ENCODE measurements around the gene BCAM. TPM values are rescaled to one million over a fixed set of nuclear protein-coding genes. Genes with fewer than 3 reads are reported as not detected.
A peak's percentile ranks its signal among the peaks of the same experiment; 100 is the strongest.
"Not testable (repeated sequence)": the region's sequence is repeated elsewhere in the genome, so short reads cannot be mapped to it uniquely, and the experiment has no call there.

BCAM gene
- polyA plus RNA-seq, 5 donors = 95.9 to 268 (median 141) TPM

GRCh38 chr19:44847144-44848035, 38.5 kb downstream of the BCAM start:
- DNase-seq = peak; percentile 79 to 83

DNA sequence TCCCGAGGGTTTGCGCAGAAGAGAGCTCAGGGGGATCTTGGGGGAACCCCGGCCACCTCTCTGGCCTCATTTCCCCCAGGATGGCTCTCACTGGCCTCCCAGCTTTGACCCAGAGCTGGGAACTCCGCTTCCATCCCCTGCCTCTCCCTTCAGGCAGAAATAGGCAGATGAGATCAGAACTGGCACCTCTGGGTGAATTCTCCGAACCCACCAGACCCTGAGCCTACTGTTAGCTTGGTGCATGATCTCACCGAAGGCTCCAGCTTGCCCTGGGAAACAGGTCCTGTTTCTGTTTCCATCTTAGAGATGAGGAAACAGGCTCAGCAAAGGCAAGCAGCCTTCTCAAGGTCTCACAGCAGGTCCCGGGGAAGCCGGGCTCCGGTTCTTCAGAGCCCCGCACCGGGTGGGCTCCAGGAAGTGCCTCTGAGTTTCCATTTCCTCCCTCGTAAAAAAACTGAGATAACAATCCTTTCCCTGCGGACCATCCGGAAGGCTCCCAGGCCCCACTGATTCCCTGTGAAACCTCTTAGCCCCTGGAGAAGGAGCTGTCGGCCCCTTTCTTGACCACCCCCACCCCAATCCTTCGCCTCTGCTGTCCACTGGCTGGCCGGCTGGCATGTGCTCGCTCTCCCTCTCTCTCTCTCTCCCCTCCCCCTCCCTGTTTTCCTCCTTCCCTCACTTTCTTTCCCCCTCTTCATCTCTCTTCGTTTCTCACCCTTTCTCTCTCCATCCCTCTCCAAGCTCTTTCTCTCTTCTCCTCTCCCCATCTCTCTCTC, 39.3 kb downstream of the BCAM start:
- DNase-seq = peak; percentile 37 to 42

DNA sequence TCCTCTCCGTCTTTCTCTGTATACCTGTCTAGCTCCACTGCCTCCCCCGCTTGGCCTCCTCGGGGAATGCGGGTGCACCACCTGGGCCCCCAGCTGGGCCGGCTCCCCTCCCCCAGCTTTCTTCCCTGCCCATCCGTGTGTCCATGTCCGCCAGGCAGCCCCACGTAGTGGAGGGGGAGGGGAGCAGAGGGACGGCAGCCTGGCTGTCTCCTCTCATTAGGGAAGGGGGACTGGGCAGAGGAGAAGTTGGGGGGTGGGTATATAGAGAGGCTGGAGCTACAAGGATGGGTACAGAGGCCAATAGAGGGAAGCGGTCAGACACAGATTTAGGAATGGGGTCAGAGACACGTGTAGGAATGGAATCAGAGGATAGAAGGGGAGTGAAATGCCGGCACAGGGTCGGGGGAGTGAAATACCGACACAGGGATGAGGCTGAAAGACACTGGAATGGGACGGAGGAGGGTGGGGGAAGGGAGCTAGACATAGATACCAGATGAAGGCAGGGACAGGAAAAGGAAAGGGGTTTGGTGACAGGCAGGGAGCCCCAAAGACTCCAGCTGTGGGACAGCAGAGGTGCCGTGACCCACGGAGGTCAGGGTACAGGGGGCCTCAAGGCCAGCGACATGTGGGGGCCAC, 40.0 kb downstream of the BCAM start:
- DNase-seq = no peak

DNA sequence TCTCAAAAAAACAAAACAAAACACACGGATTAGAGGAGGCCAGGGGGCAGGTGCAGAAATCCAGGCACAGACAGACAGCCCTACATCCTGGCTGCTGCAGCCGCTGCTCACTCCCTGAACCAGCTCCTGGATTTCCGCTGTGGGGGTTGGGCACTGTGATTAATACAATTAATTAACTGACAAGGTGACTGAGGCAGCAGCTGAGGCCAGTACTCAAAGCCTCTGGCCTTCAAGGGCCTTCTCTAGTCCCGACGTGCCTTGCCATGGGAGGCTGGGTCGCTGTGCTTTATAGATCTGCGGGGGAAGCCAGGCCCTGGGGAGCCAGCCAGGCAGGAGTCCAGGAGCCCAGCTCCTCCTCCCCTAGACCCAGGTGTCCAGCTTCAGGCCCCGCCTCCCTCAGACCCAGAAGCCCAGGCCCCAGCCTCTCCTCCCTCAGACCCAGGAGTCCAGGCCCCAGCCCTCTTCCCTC, 41.8 kb downstream of the BCAM start:
- DNase-seq = no peak

- no peak for DNase-seq
These were observed 42.5 kb downstream of the BCAM start for GRCh38 chr19:44851427-44851826.

DNA sequence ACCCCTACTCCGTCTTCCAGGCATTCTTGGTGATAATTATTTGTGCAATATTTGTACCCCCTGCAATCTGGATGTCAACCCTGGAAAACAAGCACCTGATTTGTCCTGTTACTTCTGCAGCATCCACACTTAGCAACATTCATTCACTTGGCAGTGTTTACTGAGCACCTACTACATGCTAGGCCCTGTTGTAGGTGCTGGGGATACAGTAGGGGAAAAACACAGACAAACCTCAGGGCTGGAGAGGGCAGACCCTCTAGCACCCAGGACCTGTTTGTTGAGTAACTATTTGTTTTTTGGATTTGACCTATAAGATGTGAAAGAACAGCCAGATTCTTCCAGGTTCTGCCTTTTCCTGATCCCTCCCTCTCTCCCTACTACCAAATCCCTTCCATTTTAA, 46.7 kb downstream of the BCAM start:
- no peak for DNase-seq

DNA sequence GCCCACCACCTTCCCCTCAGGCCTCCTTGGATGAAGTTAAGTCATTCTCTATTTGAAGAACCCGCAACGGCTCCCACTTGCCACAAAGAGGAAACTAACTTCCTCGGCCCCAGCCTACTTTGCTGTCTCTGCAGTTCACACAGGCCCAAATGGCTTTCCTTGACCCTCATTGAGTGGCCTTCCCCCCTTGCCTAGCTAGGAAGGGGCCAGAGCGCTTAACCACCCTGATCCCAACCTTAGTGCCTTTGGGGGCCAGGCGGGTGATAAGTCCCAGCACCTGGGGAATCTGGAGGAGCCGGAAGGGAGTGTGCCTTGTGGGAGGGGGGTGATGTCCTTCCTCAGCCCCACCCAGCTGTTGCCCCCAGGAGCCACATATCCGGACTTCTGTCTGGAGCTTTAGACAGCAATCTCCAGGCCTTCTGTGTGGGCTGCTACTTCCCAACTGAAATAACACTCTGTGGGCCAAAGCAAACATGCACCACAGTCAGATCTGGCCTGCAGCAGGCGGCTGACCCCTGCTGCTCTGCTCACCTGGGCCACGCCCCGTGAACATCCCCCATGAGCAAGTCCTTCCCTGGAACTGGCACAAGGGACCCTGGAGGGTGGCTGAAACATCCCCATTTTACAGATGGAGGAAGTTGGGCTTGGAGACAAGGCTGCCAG, 47.6 kb downstream of the BCAM start:
- DNase-seq = no peak

DNA sequence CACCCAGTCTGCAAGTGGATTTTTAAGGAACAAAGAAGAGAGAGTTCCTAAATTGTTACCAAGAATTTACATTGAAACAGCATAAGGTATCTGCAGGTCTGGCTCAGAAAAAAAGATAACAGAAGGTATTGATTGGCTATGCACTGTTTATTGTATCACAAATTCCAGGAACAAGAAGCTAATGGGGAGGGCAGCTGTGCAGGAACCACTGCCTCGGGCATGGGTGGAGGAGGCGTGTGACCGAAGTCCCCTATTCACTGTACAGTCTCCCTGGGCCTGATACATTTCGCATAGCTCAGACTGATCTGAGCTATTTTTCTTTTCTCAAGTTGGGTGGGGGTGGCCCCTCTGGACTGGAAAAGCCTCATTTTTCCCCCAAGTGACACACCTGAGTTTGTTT, 48.9 kb downstream of the BCAM start:
- no peak for DNase-seq

DNA sequence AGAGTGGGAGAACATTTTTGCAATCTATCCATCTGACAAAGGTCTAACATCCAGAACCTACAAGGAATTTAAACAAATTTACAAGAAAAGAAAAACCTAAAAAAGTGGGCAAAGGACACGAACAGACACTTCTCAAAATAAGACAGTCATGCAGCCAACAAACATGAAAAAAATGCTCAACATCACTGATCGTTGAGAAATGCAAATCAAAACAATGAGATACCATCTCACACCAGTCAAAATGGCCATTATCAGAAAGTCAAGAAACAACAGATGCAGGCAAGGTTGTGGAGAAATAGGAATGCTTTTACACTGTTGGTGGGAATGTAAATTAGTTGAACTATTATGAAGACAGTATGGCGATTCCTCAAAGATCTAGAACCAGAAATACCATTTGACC, 52.7 kb downstream of the BCAM start:
- DNase-seq = not testable (repeated sequence)

DNA sequence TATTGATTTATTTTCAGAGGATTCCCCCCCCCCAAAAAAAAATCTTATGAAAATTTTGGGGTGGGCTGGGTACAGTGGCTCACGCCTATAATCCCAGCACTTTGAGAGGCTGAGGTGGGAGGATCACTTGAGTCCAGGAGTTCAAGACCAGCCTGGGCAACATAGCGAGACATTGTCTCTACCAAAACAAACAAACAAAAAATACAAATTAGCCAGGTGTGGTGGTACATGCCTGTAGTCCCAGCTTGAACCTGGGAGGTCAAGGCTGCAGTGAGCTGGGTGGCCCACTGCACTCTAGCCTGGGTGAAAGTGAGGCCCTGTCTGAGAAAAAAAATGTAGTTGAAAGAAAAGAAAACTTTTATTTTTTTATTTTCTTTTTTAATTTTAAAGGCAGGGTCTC, 55.1 kb downstream of the BCAM start:
- no peak for DNase-seq

GRCh38 chr19:44865196-44865767, 56.4 kb downstream of the BCAM start:
- no peak for DNase-seq

DNA sequence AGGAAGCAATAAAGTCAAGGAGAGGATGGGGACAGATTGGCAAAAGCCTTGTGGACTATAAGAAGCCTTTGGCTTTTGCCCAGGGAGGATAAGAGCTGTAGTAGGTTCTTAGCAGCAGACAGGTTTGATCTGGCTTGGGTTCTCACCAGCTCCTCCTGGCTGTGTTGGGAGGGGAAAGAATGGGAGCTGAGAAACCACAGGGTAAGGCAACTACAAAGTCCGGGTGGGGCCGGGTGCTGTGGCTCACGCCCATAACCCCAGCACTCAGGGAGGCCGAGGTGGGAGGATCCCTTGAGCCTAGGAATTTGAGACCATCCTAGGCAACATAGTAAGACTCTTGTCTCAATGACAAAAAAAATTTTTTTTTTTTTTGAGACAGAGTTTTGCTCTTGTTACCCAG, 57.8 kb downstream of the BCAM start:
- DNase-seq = no peak

GRCh38 chr19:44867578-44867977, 58.7 kb downstream of the BCAM start:
- DNase-seq = no peak

DNA sequence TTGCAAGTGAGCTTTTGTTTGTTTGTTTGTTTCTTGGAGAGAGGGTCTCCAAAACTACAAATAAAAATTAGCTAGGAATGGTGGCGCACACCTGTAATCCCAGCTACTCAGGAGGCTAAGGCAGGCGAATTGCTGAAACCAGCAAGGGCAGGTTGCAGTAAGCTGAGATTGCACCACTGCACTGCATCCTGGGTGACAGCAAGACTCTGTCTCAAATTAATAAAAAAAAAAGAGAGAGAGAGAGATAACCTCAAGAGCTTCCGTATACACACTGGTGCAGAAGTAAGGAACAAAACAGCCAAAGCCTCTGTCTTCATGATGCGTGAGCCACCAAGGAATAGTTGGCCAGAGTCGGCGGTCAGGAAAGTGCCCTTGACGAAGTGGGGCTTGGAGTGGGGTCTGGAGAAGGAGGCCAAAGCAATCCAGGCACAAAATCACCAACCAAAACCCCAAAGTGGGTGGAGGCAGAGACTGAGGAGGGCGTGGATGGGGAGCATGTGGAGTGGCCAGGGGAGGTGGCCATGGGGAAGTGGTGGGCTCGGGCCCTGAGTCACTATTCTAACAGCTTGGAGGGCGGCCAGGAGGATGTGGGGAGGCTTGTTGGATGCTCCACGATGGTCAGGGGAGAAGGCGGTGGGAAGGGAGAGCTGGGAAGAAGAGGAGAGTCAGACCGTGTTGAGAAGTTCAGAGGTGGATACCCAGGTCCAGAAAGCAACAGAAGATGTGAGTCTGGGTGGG, 61.0 kb downstream of the BCAM start:
- no peak for DNase-seq

Other genes starting within 250 kb of the BCAM start
- under 1 TPM in 2 of 5 donors, not detected in 3; 0.31 to 0.33 TPM for gene IGSF23, start 195.5 kb upstream of the BCAM start, polyA plus RNA-seq (ENCODE audit: insufficient read depth in 1 of 5, insufficient read length in 5 of 5, low replicate concordance in 1 of 5)
- 10 to 100 TPM; 21.4 to 29.9 (median 24.4) TPM for gene PVR, start 165.2 kb upstream of the BCAM start, polyA plus RNA-seq (ENCODE audit: insufficient read depth in 1 of 5, insufficient read length in 5 of 5, low replicate concordance in 1 of 5)
- gene CEACAM19, start 137.6 kb upstream of the BCAM start, polyA plus RNA-seq (ENCODE audit: insufficient read depth in 1 of 5, insufficient read length in 5 of 5, low replicate concordance in 1 of 5) = 10 to 100 TPM; 10.7 to 23.9 (median 15.8) TPM
- not detected for gene CEACAM16, start 110.0 kb upstream of the BCAM start, polyA plus RNA-seq (ENCODE audit: insufficient read depth in 1 of 5, insufficient read length in 5 of 5, low replicate concordance in 1 of 5)
- 10 to 100 TPM in 4 of 5 donors, 1 to 10 TPM in 1; 7.8 to 17.7 (median 13.4) TPM for gene BCL3, start 60.4 kb upstream of the BCAM start, polyA plus RNA-seq (ENCODE audit: insufficient read depth in 1 of 5, insufficient read length in 5 of 5, low replicate concordance in 1 of 5)
- 1 to 10 TPM; 2.6 to 4.6 (median 4.3) TPM for gene CBLC, start 31.2 kb upstream of the BCAM start, polyA plus RNA-seq (ENCODE audit: insufficient read depth in 1 of 5, insufficient read length in 5 of 5, low replicate concordance in 1 of 5)
- 10 to 100 TPM; 65.3 to 86.5 (median 74.5) TPM for gene NECTIN2, start 37.2 kb downstream of the BCAM start, polyA plus RNA-seq (ENCODE audit: insufficient read depth in 1 of 5, insufficient read length in 5 of 5, low replicate concordance in 1 of 5)
- 10 to 100 TPM; 29.9 to 51.4 (median 32.4) TPM for gene TOMM40, start 82.2 kb downstream of the BCAM start, polyA plus RNA-seq (ENCODE audit: insufficient read depth in 1 of 5, insufficient read length in 5 of 5, low replicate concordance in 1 of 5)
- gene APOE, start 96.7 kb downstream of the BCAM start, polyA plus RNA-seq (ENCODE audit: insufficient read depth in 1 of 5, insufficient read length in 5 of 5, low replicate concordance in 1 of 5) = 10 to 100 TPM; 19.3 to 55.8 (median 26.2) TPM
- 10 to 100 TPM in 4 of 5 donors, 1 to 10 TPM in 1; 7.0 to 16.3 (median 13.2) TPM for gene APOC1, start 105.5 kb downstream of the BCAM start, polyA plus RNA-seq (ENCODE audit: insufficient read depth in 1 of 5, insufficient read length in 5 of 5, low replicate concordance in 1 of 5)
- under 1 TPM in 1 of 5 donors, not detected in 4; 0.30 TPM for gene APOC4, start 133.1 kb downstream of the BCAM start, polyA plus RNA-seq (ENCODE audit: insufficient read depth in 1 of 5, insufficient read length in 5 of 5, low replicate concordance in 1 of 5)
- 1 to 10 TPM in 1 of 5 donors, under 1 TPM in 2, not detected in 2; 0.21 to 7.5 (median 0.25) TPM for gene APOC2, start 136.9 kb downstream of the BCAM start, polyA plus RNA-seq (ENCODE audit: insufficient read depth in 1 of 5, insufficient read length in 5 of 5, low replicate concordance in 1 of 5)
- 10 to 100 TPM; 55.4 to 78.7 (median 67.1) TPM for gene CLPTM1, start 146.3 kb downstream of the BCAM start, polyA plus RNA-seq (ENCODE audit: insufficient read depth in 1 of 5, insufficient read length in 5 of 5, low replicate concordance in 1 of 5)
- 1 to 10 TPM; 3.4 to 6.9 (median 4.7) TPM for gene RELB, start 192.4 kb downstream of the BCAM start, polyA plus RNA-seq (ENCODE audit: insufficient read depth in 1 of 5, insufficient read length in 5 of 5, low replicate concordance in 1 of 5)
- 10 to 100 TPM; 62.9 to 92.4 (median 82.9) TPM for gene CLASRP, start 229.9 kb downstream of the BCAM start, polyA plus RNA-seq (ENCODE audit: insufficient read depth in 1 of 5, insufficient read length in 5 of 5, low replicate concordance in 1 of 5)

Data from right lung (tissue), 5 donors.